ENCODE measurements around the gene SNX27. TPM values are rescaled to one million over a fixed set of nuclear protein-coding genes. Genes with fewer than 3 reads are reported as not detected.
"Not testable (repeated sequence)": the region's sequence is repeated elsewhere in the genome, so short reads cannot be mapped to it uniquely, and the experiment has no call there.

Gene SNX27
- total and polyA plus RNA-seq, 3 donors from 2014 or later = 24.7 to 44.4 (median 42.8) TPM

DNA sequence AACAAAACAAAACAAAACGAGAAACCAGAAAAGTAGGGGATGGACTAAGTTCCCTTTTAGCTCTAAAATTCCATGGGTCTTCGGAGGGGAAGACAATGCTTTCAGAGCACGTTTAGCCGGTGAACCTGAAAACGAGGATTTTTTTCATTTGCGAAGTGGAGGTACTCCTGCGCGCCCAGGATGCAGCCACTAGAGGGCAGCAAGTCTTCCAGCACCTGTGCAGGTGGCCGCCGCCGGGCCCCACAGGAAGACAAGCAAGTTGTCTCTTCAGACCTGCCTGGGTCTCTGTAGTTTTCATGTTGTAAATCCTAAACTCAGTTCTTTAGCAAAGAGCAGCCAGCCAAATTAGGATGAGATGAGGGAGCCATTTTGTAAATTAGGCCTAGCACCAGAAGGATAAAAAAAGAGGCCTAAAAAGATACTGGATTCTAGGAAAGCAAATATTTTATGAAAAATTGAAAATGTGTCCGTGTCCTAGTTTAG is 17.7 kb upstream of the SNX27 start:
- no peak overlapping the region for H3K4me3 ChIP-seq
- DNase-seq = peak; percentile 90
- H3K36me3 ChIP-seq (ENCODE audit: low read depth, missing control alignments) = no peaks in the 10 kb centered on the region
- H3K9me3 ChIP-seq = no peaks in the 10 kb centered on the region
- no peaks in the 10 kb centered on the region for H3K27me3 ChIP-seq
- TF ChIP-seq POLR2A (IDR thresholded peaks at IDR 0.05) = no peak
- TF ChIP-seq, protein P1, sequence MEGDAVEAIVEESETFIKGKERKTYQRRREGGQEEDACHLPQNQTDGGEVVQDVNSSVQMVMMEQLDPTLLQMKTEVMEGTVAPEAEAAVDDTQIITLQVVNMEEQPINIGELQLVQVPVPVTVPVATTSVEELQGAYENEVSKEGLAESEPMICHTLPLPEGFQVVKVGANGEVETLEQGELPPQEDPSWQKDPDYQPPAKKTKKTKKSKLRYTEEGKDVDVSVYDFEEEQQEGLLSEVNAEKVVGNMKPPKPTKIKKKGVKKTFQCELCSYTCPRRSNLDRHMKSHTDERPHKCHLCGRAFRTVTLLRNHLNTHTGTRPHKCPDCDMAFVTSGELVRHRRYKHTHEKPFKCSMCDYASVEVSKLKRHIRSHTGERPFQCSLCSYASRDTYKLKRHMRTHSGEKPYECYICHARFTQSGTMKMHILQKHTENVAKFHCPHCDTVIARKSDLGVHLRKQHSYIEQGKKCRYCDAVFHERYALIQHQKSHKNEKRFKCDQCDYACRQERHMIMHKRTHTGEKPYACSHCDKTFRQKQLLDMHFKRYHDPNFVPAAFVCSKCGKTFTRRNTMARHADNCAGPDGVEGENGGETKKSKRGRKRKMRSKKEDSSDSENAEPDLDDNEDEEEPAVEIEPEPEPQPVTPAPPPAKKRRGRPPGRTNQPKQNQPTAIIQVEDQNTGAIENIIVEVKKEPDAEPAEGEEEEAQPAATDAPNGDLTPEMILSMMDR (IDR thresholded peaks at IDR 0.05) = peak; percentile 47 to 91 (median 71)
- H3K27ac ChIP-seq = no peak overlapping the region
- peaks cover 8% of the 10 kb centered on the region for H3K4me1 ChIP-seq
- 7 to 8% methylated on average over 8 to 12 of the region's 12 CpGs for WGBS, 2 donors
- intact Hi-C loops (cut with DNase I; ENCODE audit: low total_unique reads) = no loop called here

DNA sequence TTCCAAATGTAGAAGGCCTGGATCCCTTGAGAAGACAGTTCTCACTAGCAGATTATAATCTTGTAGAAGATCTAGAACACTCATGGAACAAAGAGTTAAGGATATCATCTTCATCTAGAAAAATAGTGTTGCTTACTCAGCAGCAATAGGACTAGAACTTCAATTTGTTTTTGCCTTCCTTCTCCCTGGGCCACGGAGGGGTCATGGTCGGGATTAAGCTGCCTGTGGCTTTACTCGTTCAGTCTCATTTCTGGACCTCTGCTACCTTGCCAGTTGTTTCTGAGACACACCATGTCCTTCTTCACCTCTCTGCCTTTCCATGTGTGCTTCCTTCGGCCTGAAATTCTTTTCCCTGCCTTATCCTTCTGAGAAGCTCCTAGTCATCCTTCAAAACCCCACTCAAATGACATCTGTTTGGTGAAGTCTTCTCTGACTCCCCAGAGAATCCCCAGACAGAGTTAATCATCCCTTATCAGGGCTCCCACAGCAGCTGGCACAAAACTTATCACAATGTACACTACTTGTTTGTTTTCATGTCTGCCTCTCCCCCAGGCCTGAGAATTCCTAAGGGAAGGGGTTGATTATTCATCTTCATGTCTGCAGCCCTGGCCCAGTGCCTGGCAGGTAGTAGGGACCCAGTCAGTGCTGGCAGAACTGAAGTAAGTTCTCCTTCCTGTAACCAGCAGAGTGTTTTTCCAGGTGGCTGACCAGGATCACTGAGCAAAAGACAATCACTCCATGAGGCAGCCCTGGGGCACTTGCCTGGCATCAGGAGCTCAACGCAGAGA is 15.5 kb upstream of the SNX27 start:
- intact Hi-C loops (cut with DNase I; ENCODE audit: low total_unique reads) = no loop called here
- TF ChIP-seq, protein P1 (IDR thresholded peaks at IDR 0.05) = no peak
- TF ChIP-seq POLR2A (IDR thresholded peaks at IDR 0.05) = no peak
- DNase-seq = peak; percentile 30
- Histone ChIP-seq H3K4me1 (peaks cover 8% of the 10 kb centered on the region), H3K27ac (no peak overlapping the region), H3K27me3 (no peaks in the 10 kb centered on the region), H3K9me3 (no peaks in the 10 kb centered on the region), H3K4me3 (no peak overlapping the region), H3K36me3 (ENCODE audit: low read depth, missing control alignments) (no peaks in the 10 kb centered on the region)
- WGBS, 2 donors = 83 to 84% methylated on average over 5 of the region's 5 CpGs

DNA sequence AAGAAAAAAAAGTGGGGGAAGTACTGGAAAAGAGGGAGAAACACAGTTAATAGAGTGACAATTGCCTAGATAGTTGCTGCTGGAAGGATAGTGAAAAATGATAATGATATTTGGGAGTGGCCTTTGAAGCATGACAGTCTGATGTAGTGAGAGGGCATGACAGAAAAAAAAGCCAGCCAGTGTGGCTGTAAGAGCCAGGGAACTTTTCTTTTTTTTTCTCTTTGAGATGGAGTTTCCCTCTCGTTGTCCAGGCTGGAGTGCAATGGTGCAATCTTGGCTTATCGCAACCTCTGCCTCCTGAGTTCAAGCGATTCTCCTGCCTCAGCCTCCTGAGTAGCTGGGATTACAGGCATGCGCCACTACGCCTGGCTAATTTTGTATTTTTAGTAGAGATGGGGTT is 9.3 kb upstream of the SNX27 start:
- DNase-seq; H3K27ac ChIP-seq; H3K36me3 ChIP-seq (ENCODE audit: low read depth, missing control alignments); H3K9me3 ChIP-seq; H3K27me3 ChIP-seq; intact Hi-C loops (cut with DNase I; ENCODE audit: low total_unique reads); H3K4me1 ChIP-seq; H3K4me3 ChIP-seq: not testable (repeated sequence)
- 87 to 91% methylated on average over 5 of the region's 5 CpGs for WGBS, 2 donors

DNA sequence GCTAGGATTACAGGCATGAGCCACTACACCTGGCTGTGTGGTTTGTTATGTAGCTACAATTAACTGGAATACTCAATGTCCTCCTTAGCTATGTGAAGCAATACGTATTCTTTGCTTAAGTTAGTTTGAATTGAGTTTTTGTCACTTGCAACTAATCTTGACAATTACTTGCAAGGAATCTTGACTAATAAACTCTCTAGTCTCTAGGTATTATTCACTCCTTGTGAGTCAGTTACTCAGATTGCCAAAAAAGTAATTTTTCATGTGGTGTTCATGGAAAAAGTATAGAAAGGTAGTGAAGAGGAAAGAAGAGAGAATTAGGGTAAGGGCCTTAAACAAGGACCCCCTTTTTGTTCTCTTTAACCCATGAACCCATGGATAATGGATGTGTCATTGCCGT is 7.6 kb upstream of the SNX27 start:
- intact Hi-C loops (cut with DNase I; ENCODE audit: low total_unique reads) = no loop called here
- DNase-seq = no peak
- Histone ChIP-seq H3K4me1 (no peaks in the 10 kb centered on the region), H3K36me3 (ENCODE audit: low read depth, missing control alignments) (no peaks in the 10 kb centered on the region), H3K27ac (no peak overlapping the region), H3K27me3 (no peaks in the 10 kb centered on the region), H3K4me3 (no peak overlapping the region), H3K9me3 (no peaks in the 10 kb centered on the region)
- WGBS, 2 donors = 68 to 73% methylated on average over 2 of the region's 2 CpGs
- TF ChIP-seq, protein P1 (IDR thresholded peaks at IDR 0.05) = no peak
- TF ChIP-seq POLR2A (IDR thresholded peaks at IDR 0.05) = no peak

DNA sequence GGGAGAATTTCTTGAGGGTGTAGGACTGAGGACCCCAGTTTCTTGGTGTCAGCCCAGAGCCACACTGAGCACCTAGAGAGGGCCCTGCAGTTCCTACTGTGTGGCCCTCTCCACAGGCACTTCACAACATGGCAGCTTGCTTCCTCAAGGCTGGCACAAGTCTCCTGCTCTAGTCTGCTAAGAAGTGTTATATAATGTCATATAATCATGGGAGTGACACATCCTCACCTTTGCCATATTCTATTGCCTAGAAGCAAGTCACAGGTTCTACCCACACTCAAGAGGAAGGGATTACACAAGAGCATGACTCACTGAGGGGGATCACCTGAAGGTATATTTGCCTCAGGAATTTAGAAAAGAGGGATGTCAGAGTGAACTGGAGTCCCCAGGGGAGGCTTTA is 5.5 kb upstream of the SNX27 start:
- Histone ChIP-seq H3K27ac (no peak overlapping the region), H3K27me3 (no peaks in the 10 kb centered on the region), H3K9me3 (no peaks in the 10 kb centered on the region), H3K4me3 (no peak overlapping the region), H3K36me3 (ENCODE audit: low read depth, missing control alignments) (no peaks in the 10 kb centered on the region), H3K4me1 (peaks cover 3% of the 10 kb centered on the region)
- no peak for TF ChIP-seq POLR2A (IDR thresholded peaks at IDR 0.05)
- TF ChIP-seq, protein P1 (IDR thresholded peaks at IDR 0.05) = no peak
- no peak for DNase-seq
- intact Hi-C loops (cut with DNase I; ENCODE audit: low total_unique reads) = no loop called here

All from testis (tissue), 3 donors.